ENCODE data around the gene APLF. TPM values are rescaled to one million over a fixed set of nuclear protein-coding genes. Genes with fewer than 3 reads are reported as not detected.

APLF gene
- total and polyA plus RNA-seq, 2 of the 8 experiments (the other 6 are each of a cell fraction or from before 2014, with no cell fraction given) = 4.4 to 7.3 TPM

GRCh38 chr2:68594041-68594440 lies 126.7 kb downstream of the APLF start:
- no peaks in the 10 kb centered on the region for H3K27me3 ChIP-seq (replicated peaks in 1 of 4; ENCODE audit: control insufficient read depth in 3 of 4, extremely low read depth in 1 of 4, insufficient read depth in 3 of 4, low read length in 3 of 4)
- no peaks in the 10 kb centered on the region for H4K20me1 ChIP-seq (replicated peaks in 1 of 2; ENCODE audit: control insufficient read depth in 1 of 2, insufficient read depth in 2 of 2, low read length in 2 of 2)
- H2BK12ac ChIP-seq (ENCODE audit: low read depth, low read length) = no peak overlapping the region
- H3K79me1 ChIP-seq (ENCODE audit: low read depth, low read length) = no peaks in the 10 kb centered on the region
- no peak overlapping the region for H3K23ac ChIP-seq (ENCODE audit: insufficient read length)
- H3K23me2 ChIP-seq (ENCODE audit: low read depth, low read length) = no peaks in the 10 kb centered on the region; the same call in 1 of the 2 replicates
- CTCF ChIA-PET (ENCODE audit: partially characterized antibody) = interaction anchor here (1.1 to 4.7 kb wide), 6 partner anchors 11 to 115 kb away, joined by 3 to 39 read pairs (median 8); no protein-coding TSS in a partner anchor
- no peaks in the 10 kb centered on the region for H3K36me3 ChIP-seq (ENCODE audit: control insufficient read depth in 2 of 4, insufficient read depth in 4 of 4, low read length in 3 of 4)
- H2AK5ac ChIP-seq (ENCODE audit: low read depth, low read length) = no peak overlapping the region
- no peak overlapping the region for H2BK15ac ChIP-seq (ENCODE audit: low read length)
- POLR2A ChIA-PET (ENCODE audit: partially characterized antibody) = no interaction called here
- H3K9me3 ChIP-seq (ENCODE audit: insufficient read depth in 2 of 2, low read depth in 1 of 2, low read length in 1 of 2) = no peaks in the 10 kb centered on the region
- no peak overlapping the region for H3K4me2 ChIP-seq (ENCODE audit: insufficient read depth in 1 of 2, low read depth in 2 of 2, low read length in 2 of 2)
- no peak overlapping the region for H3K18ac ChIP-seq (ENCODE audit: extremely low read depth, low read length)
- no peak overlapping the region for H2AFZ ChIP-seq (ENCODE audit: low read length)
- no peak overlapping the region for H3K27ac ChIP-seq (ENCODE audit: low read depth, low read length)
- TF ChIP-seq PHF8 (conservative IDR thresholded peaks at IDR 0.05; ENCODE audit: low read depth, low read length) (no peak), ATF3 (IDR thresholded peaks at IDR 0.05; ENCODE audit: insufficient read depth, low read depth, low read length) (no peak), SAP30 (IDR thresholded peaks at IDR 0.05; ENCODE audit: insufficient read depth, insufficient replicate concordance, low read length) (no peak), NANOG (IDR thresholded peaks at IDR 0.05; ENCODE audit: insufficient read depth, low read depth, low read length, poor library complexity, severe bottlenecking) (no peak), RFX5 (IDR thresholded peaks at IDR 0.05; ENCODE audit: borderline replicate concordance, low read depth, low read length) (no peak), CBX5 (IDR thresholded peaks at IDR 0.05; ENCODE audit: low read depth, low read length) (no peak), FOSL1 (IDR thresholded peaks at IDR 0.05; ENCODE audit: insufficient read depth, low read depth, low read length) (no peak), EZH2 (IDR thresholded peaks at IDR 0.05; ENCODE audit: low read depth, low read length, severe bottlenecking) (no peak), JUN (IDR thresholded peaks at IDR 0.05; ENCODE audit: low read depth, low read length) (no peak), TCF12 (IDR thresholded peaks at IDR 0.05; ENCODE audit: low read depth, low read length) (no peak), SP4 (IDR thresholded peaks at IDR 0.05; ENCODE audit: low read length) (no peak)
- FAIRE-seq = no peak
- H3K9ac ChIP-seq (replicated peaks in 1 of 4; ENCODE audit: extremely low read depth in 1 of 4, low read depth in 3 of 4, low read length in 3 of 4) = no peak overlapping the region
- H2BK120ac ChIP-seq (replicated peaks; ENCODE audit: low read depth, low read length) = no peak overlapping the region
- no peak overlapping the region for H2BK20ac ChIP-seq (ENCODE audit: low read length)
- H4K91ac ChIP-seq (replicated peaks; ENCODE audit: insufficient read length, low read length) = no peak overlapping the region
- H4K8ac ChIP-seq (ENCODE audit: extremely low read depth, insufficient read depth, low read length) = no peak overlapping the region
- H3K14ac ChIP-seq (ENCODE audit: insufficient read length) = no peak overlapping the region
- 88% methylated on average over 1 of the region's 1 CpG; no CpG with 5 or more reads in 1 of the 2 experiments for WGBS, 2 experiments (ENCODE audit: extremely low coverage in 1 of 2, insufficient coverage in 1 of 2, insufficient read length in 1 of 2, insufficient replicate concordance in 2 of 2, low coverage in 1 of 2, low lambda C conversion rate in 2 of 2, missing lambda C conversion rate in 1 of 2)
- no peak overlapping the region for H3K56ac ChIP-seq (replicated peaks; ENCODE audit: insufficient read length, low read depth, low read length)
- H3K79me2 ChIP-seq (ENCODE audit: control insufficient read depth in 1 of 2, insufficient read depth in 2 of 2, low read length in 2 of 2) = no peaks in the 10 kb centered on the region
- no peaks in the 10 kb centered on the region for H3K4me1 ChIP-seq (replicated peaks in 1 of 4; ENCODE audit: control insufficient read depth in 3 of 4, insufficient read depth in 4 of 4, low read length in 3 of 4)
- H2BK5ac ChIP-seq (ENCODE audit: low read depth, low read length) = no peak overlapping the region
- no peak overlapping the region for H4K5ac ChIP-seq (ENCODE audit: insufficient read length, low read depth, low read length)
- H3K4ac ChIP-seq (replicated peaks; ENCODE audit: insufficient read length, low read depth, low read length) = no peak overlapping the region
- no peak for DNase-seq (ENCODE audit: low read depth in 1 of 2, low spot score in 2 of 2)
- H3K4me3 ChIP-seq (ENCODE audit: extremely low read depth in 1 of 4, insufficient read depth in 2 of 4, low read depth in 3 of 4, low read length in 4 of 4) = no peak overlapping the region
